ENCODE data around the gene PROC. TPM values are rescaled to one million over a fixed set of nuclear protein-coding genes. Genes with fewer than 3 reads are reported as not detected.

The PROC gene
- total RNA-seq (not detected in 2 replicates), polyA plus RNA-seq (not detected in 2 replicates), polyA minus RNA-seq (ENCODE audit: low replicate concordance) (not detected in 2 replicates)
- polyA plus RNA-seq (2012), result not detected in 2 replicates

GRCh38 chr2:127418300-127419111 lies at the start of gene PROC:
Gene PROC (plus strand): TSS chr2:127418427. CDS start chr2:127419943, 1,516 bp downstream.
- Histone ChIP-seq H3K36me3 (ENCODE audit: control insufficient read depth, insufficient read depth, low read length) (no peaks in the 10 kb centered on the region), H3K4me2 (ENCODE audit: extremely low read depth, insufficient read depth, low read length) (no peak within 1 kb of the TSS), H2AFZ (ENCODE audit: low read length) (no peak within 1 kb of the TSS)

GRCh38 chr2:127370010-127370409 lies 48.2 kb upstream of the PROC start:
- Histone ChIP-seq H3K9ac (ENCODE audit: insufficient read depth, low read length) (no peak overlapping the region), H3K4me3 (replicated peaks in 1 of 4; ENCODE audit: control extremely low read depth in 1 of 4, insufficient read depth in 1 of 4, low read depth in 3 of 4, low read length in 4 of 4) (no peak overlapping the region), H2AFZ (ENCODE audit: low read length) (no peak overlapping the region), H3K4me2 (ENCODE audit: extremely low read depth, insufficient read depth, low read length) (no peak overlapping the region), H3K27ac (ENCODE audit: insufficient read depth, low read length) (no peak overlapping the region), H3K4me1 (ENCODE audit: control insufficient read depth, extremely low read depth, insufficient read depth, low read length) (no peaks in the 10 kb centered on the region), H3K79me2 (ENCODE audit: control insufficient read depth, insufficient read depth, low read length) (peaks cover 25% of the 10 kb centered on the region), H3K27me3 (ENCODE audit: control insufficient read depth, insufficient read depth, low read length) (no peaks in the 10 kb centered on the region), H3K36me3 (ENCODE audit: control insufficient read depth, insufficient read depth, low read length) (no peaks in the 10 kb centered on the region), H3K9me3 (ENCODE audit: control insufficient read depth, insufficient read depth, low read depth, low read length) (no peaks in the 10 kb centered on the region), H4K20me1 (ENCODE audit: control insufficient read depth, extremely low read depth, insufficient read depth, low read length) (no peaks in the 10 kb centered on the region)
- no peak for DNase-seq (ENCODE audit: low read depth in 2 of 2)
- no peak for TF ChIP-seq CTCF (conservative IDR thresholded peaks at IDR 0.05 in 1 of 2, IDR thresholded peaks at IDR 0.05 in 1 of 2; ENCODE audit: low read depth in 1 of 2, low read length in 2 of 2)
- no peak for TF ChIP-seq EZH2 (IDR thresholded peaks at IDR 0.05; ENCODE audit: low read length, missing control alignments)

More at GRCh38 chr2:127418300-127419111, at the start of gene PROC:
- Histone ChIP-seq H3K4me3 (replicated peaks in 1 of 4; ENCODE audit: control extremely low read depth in 1 of 4, insufficient read depth in 1 of 4, low read depth in 3 of 4, low read length in 4 of 4) (no peak within 1 kb of the TSS), H3K9ac (ENCODE audit: insufficient read depth, low read length) (no peak within 1 kb of the TSS), H3K27ac (ENCODE audit: insufficient read depth, low read length) (no peak within 1 kb of the TSS), H3K9me3 (ENCODE audit: control insufficient read depth, insufficient read depth, low read depth, low read length) (no peaks in the 10 kb centered on the region), H4K20me1 (ENCODE audit: control insufficient read depth, extremely low read depth, insufficient read depth, low read length) (no peaks in the 10 kb centered on the region), H3K79me2 (ENCODE audit: control insufficient read depth, insufficient read depth, low read length) (no peaks in the 10 kb centered on the region), H3K27me3 (ENCODE audit: control insufficient read depth, insufficient read depth, low read length) (peaks cover 27% of the 10 kb centered on the region), H3K4me1 (ENCODE audit: control insufficient read depth, extremely low read depth, insufficient read depth, low read length) (peaks cover 3% of the 10 kb centered on the region)
- no peak for DNase-seq (ENCODE audit: low read depth in 2 of 2)
- TF ChIP-seq CTCF (conservative IDR thresholded peaks at IDR 0.05 in 1 of 2, IDR thresholded peaks at IDR 0.05 in 1 of 2; ENCODE audit: low read depth in 1 of 2, low read length in 2 of 2) (no peak), EZH2 (IDR thresholded peaks at IDR 0.05; ENCODE audit: low read length, missing control alignments) (no peak)

GRCh38 chr2:127371037-127371436 lies 47.2 kb upstream of the PROC start:
- Histone ChIP-seq H3K4me1 (ENCODE audit: control insufficient read depth, extremely low read depth, insufficient read depth, low read length) (no peaks in the 10 kb centered on the region), H3K79me2 (ENCODE audit: control insufficient read depth, insufficient read depth, low read length) (peaks cover 22% of the 10 kb centered on the region), H3K27ac (ENCODE audit: insufficient read depth, low read length) (no peak overlapping the region), H3K4me2 (ENCODE audit: extremely low read depth, insufficient read depth, low read length) (no peak overlapping the region), H3K36me3 (ENCODE audit: control insufficient read depth, insufficient read depth, low read length) (no peaks in the 10 kb centered on the region), H3K9ac (ENCODE audit: insufficient read depth, low read length) (no peak overlapping the region), H4K20me1 (ENCODE audit: control insufficient read depth, extremely low read depth, insufficient read depth, low read length) (no peaks in the 10 kb centered on the region), H3K4me3 (replicated peaks in 1 of 4; ENCODE audit: control extremely low read depth in 1 of 4, insufficient read depth in 1 of 4, low read depth in 3 of 4, low read length in 4 of 4) (no peak overlapping the region), H3K27me3 (ENCODE audit: control insufficient read depth, insufficient read depth, low read length) (no peaks in the 10 kb centered on the region), H3K9me3 (ENCODE audit: control insufficient read depth, insufficient read depth, low read depth, low read length) (no peaks in the 10 kb centered on the region), H2AFZ (ENCODE audit: low read length) (no peak overlapping the region)
- DNase-seq (ENCODE audit: low read depth in 2 of 2), result no peak
- TF ChIP-seq EZH2 (IDR thresholded peaks at IDR 0.05; ENCODE audit: low read length, missing control alignments) (no peak), CTCF (conservative IDR thresholded peaks at IDR 0.05 in 1 of 2, IDR thresholded peaks at IDR 0.05 in 1 of 2; ENCODE audit: low read depth in 1 of 2, low read length in 2 of 2) (no peak)
